Measurements from ENCODE around the gene ZNF488. TPM values are rescaled to one million over a fixed set of nuclear protein-coding genes. Genes with fewer than 3 reads are reported as not detected.

The ZNF488 gene
- total RNA-seq, 1 experiment from 2014 or later: 11.8 TPM

GRCh38 chr10:47340608-47341170 is 43.4 kb downstream of the ZNF488 start:
- BruUV-seq (replicated peaks): no TSS peak
- ATAC-seq (peak; percentile 86), DNase-seq (ENCODE audit: low read depth, low spot score) (peak; percentile 68)
- intact Hi-C loops (cut with micrococcal nuclease; ENCODE audit: unreplicated experiment): no loop called here
- peaks cover 25% of the 10 kb centered on the region; the same call in 1 of the 2 replicates for H3K27me3 ChIP-seq (ENCODE audit: control insufficient read depth, insufficient read depth, low read length)
- no peak for TF ChIP-seq SIN3A (IDR thresholded peaks at IDR 0.05; ENCODE audit: borderline replicate concordance, insufficient read depth, low read depth, low read length)
- peak; percentile 100 for TF ChIP-seq CTCF (IDR thresholded peaks at IDR 0.05)
- no peak for TF ChIP-seq POLR2AphosphoS5 (IDR thresholded peaks at IDR 0.05; ENCODE audit: low read depth, low read length)
- no peak for TF ChIP-seq REST (IDR thresholded peaks at IDR 0.05; ENCODE audit: insufficient read depth in 1 of 2, low read depth in 2 of 2, low read length in 1 of 2)
- TF ChIP-seq TCF7L2 (IDR thresholded peaks at IDR 0.05; ENCODE audit: low read depth, low read length): no peak
- H3K4me3 ChIP-seq (ENCODE audit: low read depth in 2 of 2, low read length in 2 of 2): no peak overlapping the region
- no peaks in the 10 kb centered on the region for H3K9me3 ChIP-seq (ENCODE audit: control insufficient read depth, insufficient read depth, low read depth, low read length)
- in situ Hi-C loops (cut with HindIII; ENCODE audit: low pct_unique_long_range_greater_than_20kb, low sequenced_read_pairs): no loop called here
- ChIA-PET POLR2A (no interaction called here), CTCF (interaction anchor here (0.6 to 1.1 kb wide), 3 partner anchors 32 to 318 kb away, joined by 3 read pairs; no protein-coding TSS in a partner anchor)
- H3K36me3 ChIP-seq (ENCODE audit: control insufficient read depth, insufficient read depth, low read length): no peaks in the 10 kb centered on the region
- no peaks in the 10 kb centered on the region for H3K4me1 ChIP-seq (ENCODE audit: control insufficient read depth, insufficient read depth, low read length)
- H3K27ac ChIP-seq (ENCODE audit: low read length): no peak overlapping the region

GRCh38 chr10:47339759-47340607 is 44.1 kb downstream of the ZNF488 start:
- Histone ChIP-seq H3K27me3 (ENCODE audit: control insufficient read depth, insufficient read depth, low read length) (peaks cover 26% of the 10 kb centered on the region; the same call in 1 of the 2 replicates), H3K9me3 (ENCODE audit: control insufficient read depth, insufficient read depth, low read depth, low read length) (no peaks in the 10 kb centered on the region), H3K4me3 (ENCODE audit: low read depth in 2 of 2, low read length in 2 of 2) (no peak overlapping the region), H3K36me3 (ENCODE audit: control insufficient read depth, insufficient read depth, low read length) (no peaks in the 10 kb centered on the region), H3K27ac (ENCODE audit: low read length) (no peak overlapping the region), H3K4me1 (ENCODE audit: control insufficient read depth, insufficient read depth, low read length) (no peaks in the 10 kb centered on the region)
- no TSS peak for BruUV-seq (replicated peaks)
- POLR2A ChIA-PET: no interaction called here
- TF ChIP-seq POLR2AphosphoS5 (IDR thresholded peaks at IDR 0.05; ENCODE audit: low read depth, low read length) (no peak), TCF7L2 (IDR thresholded peaks at IDR 0.05; ENCODE audit: low read depth, low read length) (no peak), SIN3A (IDR thresholded peaks at IDR 0.05; ENCODE audit: borderline replicate concordance, insufficient read depth, low read depth, low read length) (no peak), CTCF (IDR thresholded peaks at IDR 0.05) (no peak), REST (IDR thresholded peaks at IDR 0.05; ENCODE audit: insufficient read depth in 1 of 2, low read depth in 2 of 2, low read length in 1 of 2) (no peak)
- in situ Hi-C loops (cut with HindIII; ENCODE audit: low pct_unique_long_range_greater_than_20kb, low sequenced_read_pairs): no loop called here
- DNase-seq (ENCODE audit: low read depth, low spot score) (no peak), ATAC-seq (peak; percentile 44)
- CTCF ChIA-PET: interaction anchor here (0.6 kb wide), 1 partner anchor 145 kb away, joined by 3 read pairs; no protein-coding TSS in a partner anchor
- intact Hi-C loops (cut with micrococcal nuclease; ENCODE audit: unreplicated experiment): no loop called here
